Kidney tubule cell (primary cell): ENCODE data around the gene RSPH6A.

ENCODE experiments used
- DNase-seq: peaks from one replicate; pipeline ENCODE4 v3.0.0-alpha.2; 2018; ENCODE audit warnings: low spot score

Gene RSPH6A

GRCh38 chr19:45814851-45815480, at the start of gene RSPH6A:
RSPH6A (minus strand) TSS chr19:45815308; CDS start chr19:45815176, 132 bp downstream.
- DNase-seq: no peak

GRCh38 chr19:45864629-45865082, 49.5 kb upstream of the RSPH6A start:
- DNase-seq: no peak

GRCh38 chr19:45863840-45864628, 48.9 kb upstream of the RSPH6A start, which contains the start of gene FOXA3:
FOXA3 (plus strand) TSS chr19:45864326; CDS start chr19:45864457, 131 bp downstream.
- peak; percentile 69 for DNase-seq

DNA sequence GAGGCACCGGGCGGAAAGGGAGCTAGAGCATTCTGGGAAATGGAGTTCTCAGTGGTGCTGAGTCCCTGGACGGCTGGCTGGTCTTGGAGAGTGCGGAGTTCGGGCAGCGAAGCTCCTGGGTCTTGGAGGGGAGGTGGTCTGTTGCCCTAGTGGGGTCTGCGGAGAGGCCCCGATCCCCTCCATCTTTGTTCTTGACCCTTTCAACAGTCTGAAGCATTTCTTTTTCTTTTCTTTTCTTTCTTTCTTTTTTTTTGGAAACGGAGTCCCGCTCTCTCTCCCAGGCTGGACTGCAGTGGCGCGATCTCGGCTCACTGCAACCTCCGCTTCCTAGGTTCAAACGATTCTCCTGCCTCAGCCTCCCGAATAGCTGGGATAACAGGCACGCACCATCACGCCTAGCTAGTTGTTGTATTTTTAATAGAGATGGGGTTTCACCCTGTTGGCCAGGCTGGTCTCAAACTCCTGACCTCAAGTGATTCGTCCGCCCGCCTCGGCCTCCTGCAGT, 48.3 kb upstream of the RSPH6A start:
- DNase-seq: no peak

GRCh38 chr19:45862564-45863334, 47.6 kb upstream of the RSPH6A start, which contains the start of gene SYMPK:
SYMPK (minus strand) TSS chr19:45863147; CDS start chr19:45854495, 8,652 bp downstream.
- DNase-seq: peak; percentile 99

DNA sequence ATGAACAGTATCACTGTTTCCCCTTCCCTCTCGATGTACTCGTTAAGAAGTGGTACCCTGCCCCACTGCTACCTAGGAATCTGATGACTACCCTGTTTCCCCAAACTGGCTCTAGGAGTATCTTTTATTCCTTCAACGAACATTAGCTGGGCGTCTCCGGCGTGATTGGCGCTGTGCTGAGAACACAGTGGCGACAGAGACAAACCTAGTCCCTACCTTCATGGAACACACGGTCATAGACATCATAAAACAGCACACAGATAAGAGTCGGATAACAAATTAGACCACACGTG, 47.1 kb upstream of the RSPH6A start:
- DNase-seq: no peak

- no peak for DNase-seq
Observed at GRCh38 chr19:45860359-45861259, 45.5 kb upstream of the RSPH6A start.

DNA sequence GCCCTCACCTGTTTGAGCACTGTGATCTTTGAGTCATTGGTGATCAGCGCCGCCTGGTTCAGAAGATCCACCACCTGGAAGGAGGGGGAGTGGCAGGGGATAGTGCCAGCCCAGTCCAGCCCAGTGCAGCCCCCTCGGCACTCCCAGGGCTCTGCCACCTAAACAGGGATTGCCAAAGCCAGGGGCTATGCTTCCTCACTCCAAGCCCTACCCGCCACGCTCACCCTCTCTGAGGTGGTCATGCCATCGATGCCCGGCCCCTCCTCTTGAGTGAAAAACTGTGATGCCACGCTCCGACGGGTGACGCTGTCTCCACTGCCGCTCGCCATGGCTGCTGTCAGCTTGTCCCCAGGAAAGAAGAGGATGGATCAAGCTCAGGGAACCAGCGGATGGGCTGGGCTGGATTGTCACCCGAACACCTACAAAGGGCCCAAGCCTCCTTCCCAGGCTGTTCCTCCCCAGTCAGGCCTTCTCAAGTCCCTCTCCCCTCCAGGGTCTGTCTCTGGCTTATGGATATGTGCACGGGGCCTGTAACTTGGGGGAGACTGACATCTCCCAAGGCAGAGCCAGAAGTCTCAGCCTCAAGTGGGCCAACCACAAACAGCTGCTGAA, 39.2 kb upstream of the RSPH6A start:
- no peak for DNase-seq

DNA sequence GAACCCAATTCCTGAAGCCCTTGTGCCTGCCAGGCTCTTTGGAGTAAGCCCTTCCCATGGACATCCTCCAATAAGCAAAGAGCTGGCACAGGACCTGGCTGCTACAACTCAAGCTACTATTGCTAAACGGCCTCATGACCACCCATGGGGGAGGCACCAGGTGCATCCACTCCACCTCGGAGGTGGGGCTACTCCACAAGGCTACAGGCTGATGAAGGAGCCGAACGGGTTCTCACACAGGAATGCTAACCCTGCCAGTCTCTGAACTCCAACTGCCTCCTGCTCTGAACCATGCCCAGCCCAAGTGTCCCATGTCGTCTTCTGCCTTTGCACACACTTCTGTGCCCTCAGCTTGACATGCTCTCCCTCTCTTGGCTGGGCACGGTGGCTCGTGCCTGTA, 37.9 kb upstream of the RSPH6A start:
- DNase-seq: no peak

- peak; percentile 8 for DNase-seq
Observed at GRCh38 chr19:45852145-45852750, 37.1 kb upstream of the RSPH6A start.

DNA sequence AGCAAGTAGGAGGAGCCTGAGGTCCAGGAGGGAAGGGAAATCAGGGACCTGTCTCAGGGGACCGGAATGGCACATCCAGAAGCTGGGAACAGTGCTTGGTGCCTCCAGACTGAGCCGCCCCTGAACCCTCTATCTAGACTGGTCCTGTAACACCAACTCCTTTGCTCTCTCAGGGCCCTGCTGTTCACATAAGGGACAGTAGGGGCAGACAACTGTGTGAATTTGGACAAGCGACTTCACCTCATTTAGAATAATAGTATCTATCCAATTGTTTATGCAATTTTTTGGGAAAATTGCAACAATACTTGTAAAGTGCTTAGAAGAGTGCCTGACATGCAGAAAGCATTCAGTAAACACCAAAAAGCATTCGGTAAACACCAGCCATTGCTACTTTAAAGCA, 33.8 kb upstream of the RSPH6A start:
- DNase-seq: no peak

DNA sequence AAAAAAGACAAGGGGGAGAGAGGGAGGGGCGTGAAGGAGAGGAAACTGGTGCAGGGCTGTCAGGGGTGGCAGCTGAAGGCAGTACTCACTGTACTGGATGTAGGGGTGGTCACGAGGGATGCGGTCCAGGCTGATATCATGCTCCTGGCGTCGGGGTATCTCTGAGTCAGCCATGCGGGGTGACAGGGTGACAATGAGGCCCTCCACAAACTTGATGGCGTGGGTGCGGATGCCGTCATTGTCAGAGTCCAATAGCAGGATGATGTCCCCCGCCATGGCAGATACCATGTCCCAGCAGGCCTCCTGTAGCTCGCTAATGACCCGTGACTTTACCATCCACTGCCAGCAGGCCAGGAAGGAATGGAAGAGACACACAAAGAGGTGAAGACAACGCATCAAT, 32.6 kb upstream of the RSPH6A start:
- DNase-seq: no peak

DNA sequence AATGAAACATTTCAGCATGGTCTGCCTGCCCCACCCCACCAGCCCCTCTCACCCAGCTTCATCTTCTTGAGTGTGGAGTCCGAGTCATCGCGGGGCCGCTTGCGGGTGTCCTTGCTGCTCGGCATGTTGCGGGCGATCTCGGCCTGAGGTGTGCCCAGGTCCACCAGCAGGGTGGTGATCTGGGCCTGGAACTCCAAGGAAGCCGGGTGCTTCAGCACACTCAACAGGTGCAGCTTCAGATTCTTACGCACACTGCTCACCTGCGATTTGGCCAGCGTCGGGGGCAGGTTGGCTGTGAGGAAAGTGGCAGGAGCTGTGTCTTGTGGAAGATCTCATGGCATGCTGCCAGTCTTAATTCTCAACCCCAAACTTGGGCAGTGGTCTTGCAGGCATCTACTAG, 27.1 kb upstream of the RSPH6A start:
- no peak for DNase-seq

GRCh38 chr19:45834970-45835369, 19.9 kb upstream of the RSPH6A start:
- DNase-seq: peak; percentile 55

- no peak for DNase-seq
Observed at GRCh38 chr19:45828945-45829344, 13.8 kb upstream of the RSPH6A start.

GRCh38 chr19:45828523-45828922, 13.4 kb upstream of the RSPH6A start:
- DNase-seq: no peak

DNA sequence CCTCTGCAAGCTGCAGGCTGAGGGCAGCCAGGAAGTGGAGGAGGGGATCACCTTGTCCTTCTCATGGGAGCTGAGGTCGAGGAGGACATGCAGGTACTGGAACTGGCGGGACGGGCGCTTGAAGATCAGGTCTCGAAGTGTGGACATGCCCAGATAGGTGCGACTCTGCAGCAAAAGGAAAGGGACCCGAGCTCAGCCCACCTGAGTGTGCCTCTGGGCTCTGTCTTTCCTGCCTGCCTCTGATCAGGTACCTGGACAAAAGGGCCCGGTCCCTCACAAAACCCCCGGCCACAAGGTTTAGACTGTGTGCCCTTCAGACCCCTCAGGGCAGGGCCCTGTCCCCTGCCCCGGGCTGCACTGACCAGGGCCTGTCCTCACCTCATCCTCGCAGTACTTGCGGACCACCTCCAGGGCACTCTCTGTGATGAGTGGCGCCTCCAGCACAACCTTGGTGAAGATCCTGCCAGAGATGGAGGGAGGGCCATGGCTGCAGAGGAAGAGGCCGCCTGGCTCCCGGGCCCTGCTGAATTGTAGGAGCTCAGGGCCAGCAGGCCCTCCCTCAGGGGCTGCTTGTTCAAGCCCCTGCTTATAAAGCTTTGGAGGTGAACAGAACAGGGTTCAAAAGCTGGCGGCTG, 12.5 kb upstream of the RSPH6A start:
- DNase-seq: no peak

GRCh38 chr19:45826934-45827333, 11.8 kb upstream of the RSPH6A start:
- DNase-seq: no peak

DNA sequence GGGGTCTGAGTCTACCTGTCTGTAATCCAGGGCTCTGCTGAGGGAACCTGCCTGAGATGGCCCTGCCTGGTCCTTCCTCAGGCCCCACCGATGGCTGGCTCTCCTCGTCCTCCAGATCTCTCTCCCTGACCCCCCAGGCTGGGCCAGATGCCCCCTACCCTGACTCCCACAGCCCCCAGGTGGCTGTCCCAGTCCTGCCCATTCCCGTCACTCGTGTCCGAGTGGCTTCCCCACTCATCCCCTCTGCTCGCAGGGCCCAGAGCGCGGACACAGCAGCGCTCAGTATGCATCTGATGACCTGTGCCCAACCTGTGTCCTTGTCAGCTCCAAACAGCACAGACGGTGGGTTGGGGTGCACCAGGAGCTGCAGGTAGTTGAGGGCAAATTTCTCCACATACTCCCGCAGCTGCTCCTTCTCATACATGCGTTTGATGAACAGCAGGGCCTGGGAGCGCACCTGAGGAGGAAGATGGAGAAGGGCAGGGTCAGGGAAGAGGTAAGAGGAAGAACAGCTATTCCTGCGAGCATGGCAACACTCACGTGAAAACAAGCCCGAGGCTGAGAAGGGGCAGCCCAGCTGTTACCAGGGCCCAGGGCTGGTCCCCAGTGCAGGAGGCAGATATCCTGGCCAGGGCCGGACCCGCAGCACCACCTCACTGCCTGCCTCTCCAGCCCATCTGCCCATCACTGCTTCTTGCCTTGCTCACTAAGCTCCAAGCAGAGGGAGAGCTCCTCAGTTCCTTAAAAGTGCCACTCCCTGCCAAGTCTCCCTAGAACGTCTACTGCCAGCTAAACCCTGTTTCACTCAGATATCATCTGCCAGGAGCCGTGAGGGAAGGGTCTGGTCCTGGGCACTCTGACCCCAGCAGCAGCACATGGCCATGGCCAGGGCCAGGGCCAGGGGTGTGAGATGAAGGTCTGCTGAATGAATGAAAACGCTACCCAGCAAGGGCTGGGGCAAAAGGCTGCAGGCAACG, 11.1 kb upstream of the RSPH6A start:
- no peak for DNase-seq
